Testis (tissue), 2 donors: ENCODE results near the gene TMEM61.

ENCODE experiments used
- POLR2A ChIP-seq: fragments of 450-650 bp; IDR thresholded peaks from one replicate; pipeline ENCODE4 v1.6.1; 2017; ENCODE audit warnings: antibody characterized with exemption, mild to moderate bottlenecking, moderate library complexity
- TF ChIP-seq, protein P1 (sequence below), 3 experiments: fragments of 450-650 bp in 2 of 3; fragments of 200-600 bp in 1 of 3; sonication (generic) in 1 of 3; IDR thresholded peaks; one replicate each; pipeline ENCODE4 v1.5.1; 2016 to 2019; ENCODE audit warnings: antibody characterized with exemption in 3 of 3, mild to moderate bottlenecking in 2 of 3, moderate library complexity in 1 of 3

DNA sequence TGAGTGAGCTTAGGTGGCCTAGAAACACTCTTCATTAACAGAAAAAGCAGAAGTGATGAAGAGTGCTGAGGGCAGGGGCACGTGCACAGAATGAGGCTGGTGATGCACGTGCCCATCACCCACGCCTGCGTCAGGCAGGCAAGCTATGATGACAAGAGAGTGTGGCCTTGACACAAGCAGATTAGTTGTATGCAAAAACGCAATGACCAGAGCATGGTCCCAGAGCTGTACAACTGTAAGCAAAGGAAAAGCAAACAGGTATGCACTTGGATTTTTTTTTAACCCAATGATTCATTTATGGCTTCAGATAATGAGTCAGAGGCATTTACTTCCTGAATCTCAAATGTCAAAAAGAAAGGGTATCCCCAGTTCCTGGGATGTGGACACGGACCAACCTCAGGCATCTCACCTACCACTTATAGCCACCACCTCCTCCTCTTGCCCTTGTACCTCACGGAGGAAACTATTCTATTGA is 9.1 kb upstream of the TMEM61 start:
- TF ChIP-seq POLR2A: no peak
- TF ChIP-seq, protein P1, sequence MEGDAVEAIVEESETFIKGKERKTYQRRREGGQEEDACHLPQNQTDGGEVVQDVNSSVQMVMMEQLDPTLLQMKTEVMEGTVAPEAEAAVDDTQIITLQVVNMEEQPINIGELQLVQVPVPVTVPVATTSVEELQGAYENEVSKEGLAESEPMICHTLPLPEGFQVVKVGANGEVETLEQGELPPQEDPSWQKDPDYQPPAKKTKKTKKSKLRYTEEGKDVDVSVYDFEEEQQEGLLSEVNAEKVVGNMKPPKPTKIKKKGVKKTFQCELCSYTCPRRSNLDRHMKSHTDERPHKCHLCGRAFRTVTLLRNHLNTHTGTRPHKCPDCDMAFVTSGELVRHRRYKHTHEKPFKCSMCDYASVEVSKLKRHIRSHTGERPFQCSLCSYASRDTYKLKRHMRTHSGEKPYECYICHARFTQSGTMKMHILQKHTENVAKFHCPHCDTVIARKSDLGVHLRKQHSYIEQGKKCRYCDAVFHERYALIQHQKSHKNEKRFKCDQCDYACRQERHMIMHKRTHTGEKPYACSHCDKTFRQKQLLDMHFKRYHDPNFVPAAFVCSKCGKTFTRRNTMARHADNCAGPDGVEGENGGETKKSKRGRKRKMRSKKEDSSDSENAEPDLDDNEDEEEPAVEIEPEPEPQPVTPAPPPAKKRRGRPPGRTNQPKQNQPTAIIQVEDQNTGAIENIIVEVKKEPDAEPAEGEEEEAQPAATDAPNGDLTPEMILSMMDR (IDR thresholded peaks at IDR 0.05): no peak
